HepG2 (cell line): ENCODE results near the gene PTK7. TPM values are rescaled to one million over a fixed set of nuclear protein-coding genes. Genes with fewer than 3 reads are reported as not detected.

ENCODE experiments used
- FOXP1 ChIP-seq, 2 experiments: fragments of 450-650 bp in 1 of 2; IDR thresholded peaks; 2 replicates each; pipeline ENCODE4 v1.6.1; 2017 to 2018; ENCODE audit warnings: antibody characterized with exemption in 1 of 2
- FOXP4 ChIP-seq: sonication (generic); formaldehyde crosslinking; IDR thresholded peaks from 2 replicates; pipeline ENCODE4 v1.4.0; 2020; ENCODE audit warnings: missing genetic modification reagents
- GTF3A ChIP-seq: sonication (generic); formaldehyde crosslinking; conservative IDR thresholded peaks from 2 replicates; pipeline ENCODE4 v1.4.0; 2020; ENCODE audit warnings: mild to moderate bottlenecking, missing genetic modification reagents
- JUNB ChIP-seq: sonication (generic); formaldehyde crosslinking; IDR thresholded peaks from 2 replicates; pipeline ENCODE4 v1.8.0; 2022; ENCODE audit warnings: missing genetic modification reagents, mild to moderate bottlenecking, borderline replicate concordance
- KLF6 ChIP-seq: IDR thresholded peaks from 2 replicates; pipeline ENCODE4 v1.8.0; 2016; ENCODE audit warnings: missing biosample characterization, missing genetic modification reagents
- ZNF207 ChIP-seq: fragments of 450-650 bp; IDR thresholded peaks from 2 replicates; pipeline ENCODE4 v1.6.1; 2016; ENCODE audit warnings: antibody characterized with exemption, borderline replicate concordance
- ZNF407 ChIP-seq: sonication (generic); formaldehyde crosslinking; IDR thresholded peaks from one replicate; pipeline ENCODE4 v1.5.1; 2020; ENCODE audit warnings: mild to moderate bottlenecking, missing genetic modification reagents; ENCODE audit errors: not compliant biosample characterization
- ZNF646 ChIP-seq: sonication (generic); formaldehyde crosslinking; IDR thresholded peaks from 2 replicates; pipeline ENCODE4 v1.9.0; 2021; ENCODE audit warnings: mild to moderate bottlenecking, missing genetic modification reagents
- polyA plus RNA-seq, 8 experiments: library from polyadenylated mRNA; depleted of rRNA in 3 of 8; stranded (reverse) in 7 of 8; unstranded in 1 of 8; fragments of >200 nt; fragmentation: Illumina TruSeq in 4 of 8; extraction: Trizol in 4 of 8; gene quantifications; 2 replicates each; pipeline versions ENCODE4 v1.2.1 to v1.2.3, GENCODE V29; 2011 to 2016; ENCODE audit warnings: low read depth in 4 of 8, missing spikeins in 1 of 8, mixed read lengths in 1 of 8; ENCODE audit not compliant: insufficient read depth in 1 of 8
- total RNA-seq, 5 experiments: library from RNA; depleted of rRNA; stranded (reverse); fragments of >200 nt; fragmentation: Illumina TruSeq; extraction: Trizol; gene quantifications; 2 replicates each; pipeline ENCODE4 v1.2.3, GENCODE V29; 2016; ENCODE audit warnings: low read depth in 1 of 5
- TF ChIP-seq, protein P1 (sequence below): sonication (generic); formaldehyde crosslinking; IDR thresholded peaks from 2 replicates; pipeline ENCODE4 v1.8.0; 2022; ENCODE audit warnings: mild to moderate bottlenecking, missing genetic modification reagents, moderate library complexity

The PTK7 gene
- total and polyA plus RNA-seq, 2 of the 13 experiments (the other 11 are each of a cell fraction or from before 2014, with no cell fraction given), result 98.5 to 99.8 TPM

GRCh38 chr6:43059168-43060033, 16.7 kb upstream of the PTK7 start, which contains the start of the genes KLC4 and MRPL2 (continued):
- TF ChIP-seq FOXP4 (peak; percentile 34), JUNB (CRISPR knock-in tag) (no peak), KLF6 (CRISPR knock-in tag) (0 out of 2 replicates have a peak, but pooled peaks have one; percentile 76), GTF3A (CRISPR knock-in tag) (no peak), ZNF407 (CRISPR knock-in tag) (no peak), ZNF646 (no peak), FOXP1 (IDR thresholded peaks at IDR 0.05) (no peak), FOXP1 (CRISPR knock-in tag; IDR thresholded peaks at IDR 0.05) (peak; percentile 38; the same call in 1 of the 2 replicates), ZNF207 (no peak)
- TF ChIP-seq, protein P1, sequence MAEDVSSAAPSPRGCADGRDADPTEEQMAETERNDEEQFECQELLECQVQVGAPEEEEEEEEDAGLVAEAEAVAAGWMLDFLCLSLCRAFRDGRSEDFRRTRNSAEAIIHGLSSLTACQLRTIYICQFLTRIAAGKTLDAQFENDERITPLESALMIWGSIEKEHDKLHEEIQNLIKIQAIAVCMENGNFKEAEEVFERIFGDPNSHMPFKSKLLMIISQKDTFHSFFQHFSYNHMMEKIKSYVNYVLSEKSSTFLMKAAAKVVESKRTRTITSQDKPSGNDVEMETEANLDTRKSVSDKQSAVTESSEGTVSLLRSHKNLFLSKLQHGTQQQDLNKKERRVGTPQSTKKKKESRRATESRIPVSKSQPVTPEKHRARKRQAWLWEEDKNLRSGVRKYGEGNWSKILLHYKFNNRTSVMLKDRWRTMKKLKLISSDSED (CRISPR knock-in tag), result no peak
